NCI-H2107 treated with DMSO at 0.1 percent for 48 hours (cell line): ENCODE measurements around the gene IFI27.
"Not testable (repeated sequence)": the region's sequence is repeated elsewhere in the genome, so short reads cannot be mapped to it uniquely, and the experiment has no call there.

ENCODE experiments used
- DNase-seq: peaks from one replicate; lab custom pipeline; 2025; ENCODE audit not compliant: unreplicated experiment; lab: John Stamatoyannopoulos, UW

Gene IFI27

DNA sequence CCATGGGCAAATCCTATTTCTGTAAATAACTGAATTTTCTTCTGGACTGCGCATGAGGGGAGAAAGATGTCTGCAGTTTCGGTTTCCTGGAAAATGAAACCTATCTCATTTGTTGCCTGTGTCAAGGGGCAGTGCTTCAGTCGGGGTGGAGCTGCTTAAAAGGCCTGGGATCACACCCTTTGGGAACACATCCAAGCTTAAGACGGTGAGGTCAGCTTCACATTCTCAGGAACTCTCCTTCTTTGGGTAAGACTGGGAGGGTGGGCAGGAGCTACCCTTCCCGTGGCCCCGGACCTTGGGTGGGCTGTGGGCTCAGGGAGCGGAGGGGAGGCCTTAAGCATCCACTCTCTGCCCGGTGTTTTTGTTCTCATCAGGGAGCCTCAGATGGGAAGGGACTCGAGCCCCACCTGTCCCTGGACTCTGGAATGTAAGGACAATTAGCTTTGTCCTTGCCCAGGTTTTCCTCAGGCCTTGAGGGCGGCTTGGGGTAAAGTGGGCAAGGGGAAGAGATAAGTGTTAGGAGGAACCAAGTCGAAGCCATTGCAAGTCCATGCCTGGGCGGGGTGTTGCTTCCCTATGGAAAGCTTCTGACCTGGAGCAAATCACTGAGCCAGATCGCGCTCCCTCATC lies at the start of gene IFI27:
Gene IFI27 (plus strand): TSS at position 185 of the 630 bp plus-strand sequence.
- no peak for DNase-seq

DNA sequence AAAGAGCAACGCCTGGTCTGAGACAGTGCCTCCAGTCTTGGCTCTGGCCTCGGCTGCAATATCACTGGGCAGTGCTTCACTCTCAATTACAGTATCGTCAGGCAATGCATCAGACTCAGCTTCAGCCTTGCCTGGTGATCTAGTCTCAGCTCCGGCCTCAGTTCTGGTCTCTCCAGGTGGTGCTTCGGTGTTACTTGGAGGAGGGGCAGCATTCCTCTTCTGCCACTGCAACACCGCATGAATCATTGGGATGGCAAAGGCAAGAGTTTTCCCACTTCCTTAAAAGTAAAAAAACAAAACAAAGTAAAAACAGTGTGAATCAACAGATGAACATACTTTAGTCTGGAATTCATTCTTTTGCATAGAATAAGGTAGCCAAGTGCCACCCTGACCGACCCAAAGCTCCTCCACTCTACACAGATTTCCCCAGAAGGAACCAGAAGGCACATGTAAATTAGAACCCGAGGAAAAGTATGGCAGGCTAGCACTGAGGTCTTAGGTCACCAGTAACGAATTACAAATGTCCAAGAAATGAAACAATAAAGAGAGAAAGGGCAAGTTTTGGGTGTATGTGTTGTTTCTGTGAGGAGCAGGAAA lies 48.1 kb upstream of the IFI27 start:
- no peak for DNase-seq

DNA sequence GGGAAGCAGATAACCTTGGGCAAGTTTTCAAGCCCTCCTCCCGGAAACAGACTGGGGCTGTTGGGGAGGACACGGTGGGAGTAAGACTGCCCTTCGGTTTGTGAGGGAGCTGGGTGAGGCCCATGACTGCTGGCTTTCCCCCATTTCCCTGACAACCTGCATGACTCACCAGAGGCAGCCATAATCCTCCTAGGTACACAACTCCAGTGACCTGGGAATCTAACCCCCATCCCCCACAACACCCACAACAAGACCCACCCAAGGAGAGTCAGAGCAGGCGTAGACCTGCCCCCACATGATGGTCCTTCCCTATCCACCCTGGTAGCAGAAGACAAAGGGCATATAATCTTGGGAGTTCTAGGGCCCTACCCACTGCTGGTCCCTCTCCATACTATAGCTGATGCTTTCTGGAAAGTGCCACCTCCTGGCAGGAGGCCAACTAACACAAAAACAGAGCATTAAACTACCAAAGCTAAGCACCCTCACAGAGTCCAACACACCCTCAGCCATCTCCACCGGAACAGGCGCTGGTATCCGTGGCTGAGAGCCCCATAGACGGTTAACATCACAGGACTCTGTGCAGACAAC lies 44.4 kb upstream of the IFI27 start:
- DNase-seq, result no peak

DNA sequence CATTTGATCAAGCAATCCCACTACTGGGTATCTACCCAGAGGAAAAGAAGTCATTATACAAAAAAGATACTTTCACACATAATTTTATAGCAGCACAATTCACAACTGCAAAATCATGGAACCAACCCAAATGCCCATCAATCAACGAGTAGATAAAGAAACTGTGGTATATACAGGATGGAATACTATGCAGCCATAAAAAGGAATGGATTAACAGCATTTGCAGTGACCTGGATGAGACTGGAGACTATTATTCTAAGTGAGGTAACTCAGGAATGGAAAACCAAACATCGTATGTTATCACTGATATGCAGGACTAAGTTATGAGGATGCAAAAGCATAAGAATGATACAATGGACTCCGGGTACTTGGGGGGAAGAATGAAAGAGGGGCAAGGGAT lies 38.5 kb upstream of the IFI27 start:
- not testable (repeated sequence) for DNase-seq

DNA sequence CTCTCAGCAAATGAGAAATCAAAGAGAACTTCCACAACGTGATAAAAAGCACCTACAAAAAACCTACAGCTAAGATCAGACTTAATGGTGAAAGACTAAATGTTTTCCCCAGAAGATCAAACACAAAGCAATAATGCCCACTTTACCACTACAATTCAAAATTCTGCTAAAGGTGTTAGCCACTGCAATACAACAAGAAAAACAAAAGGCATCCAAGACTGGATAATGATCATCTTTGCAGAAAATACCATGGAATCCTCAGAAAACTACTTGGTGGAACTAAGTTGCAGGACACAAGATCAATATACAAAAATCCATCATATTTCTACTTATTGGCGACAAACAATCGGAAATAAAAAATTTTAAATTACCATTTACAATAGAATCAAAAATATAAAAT lies 36.0 kb upstream of the IFI27 start:
- no peak for DNase-seq

DNA sequence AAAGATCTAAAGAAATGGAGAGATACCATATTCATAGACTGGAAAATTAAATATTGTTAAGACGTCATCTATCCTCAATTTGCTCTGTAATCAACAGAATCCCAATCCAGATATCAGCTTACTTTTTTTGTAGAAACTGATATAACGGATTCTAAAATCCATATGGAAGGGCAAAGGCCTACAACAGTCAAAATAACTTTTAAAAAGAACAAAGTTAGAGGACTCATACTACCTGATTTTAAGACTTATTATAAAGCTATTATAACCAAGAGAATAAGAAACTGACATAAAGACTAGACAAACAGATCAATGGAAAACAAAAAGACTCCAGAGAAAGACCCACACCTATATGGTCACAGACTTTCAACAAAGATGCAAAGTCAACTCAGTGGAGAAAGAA lies 35.5 kb upstream of the IFI27 start:
- DNase-seq, result no peak

DNA sequence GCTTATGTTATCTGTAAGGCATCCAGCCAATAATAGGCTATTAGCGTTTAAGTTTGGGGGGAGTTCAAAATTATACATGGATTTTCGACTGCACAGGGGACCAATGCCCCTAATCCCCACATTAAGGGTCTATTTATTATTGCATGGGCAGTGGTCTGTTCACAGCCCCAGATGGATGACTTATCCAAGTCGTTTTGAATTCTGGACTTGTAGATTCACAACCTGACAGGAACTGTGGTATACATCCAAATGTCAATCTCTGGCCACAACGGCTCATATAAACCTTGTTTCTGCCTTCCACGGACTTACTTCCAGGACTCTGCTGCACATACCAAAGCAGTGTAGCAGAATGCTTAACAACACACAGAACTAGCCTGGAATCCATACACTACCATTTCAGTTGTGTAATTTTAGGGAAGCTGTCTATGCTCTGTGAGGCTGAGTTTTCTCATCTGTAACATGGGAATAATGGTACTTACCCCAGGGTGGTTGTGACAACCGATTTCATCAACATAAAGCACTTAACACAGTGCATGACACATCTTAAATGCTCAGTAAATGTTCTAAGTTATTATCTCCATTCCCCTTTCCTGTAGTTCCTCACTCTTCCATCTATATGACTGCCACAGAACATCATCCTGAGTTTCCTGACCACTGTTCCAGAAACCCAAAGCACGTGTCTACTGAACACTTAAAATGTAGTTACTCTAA lies 33.3 kb upstream of the IFI27 start:
- no peak for DNase-seq

DNA sequence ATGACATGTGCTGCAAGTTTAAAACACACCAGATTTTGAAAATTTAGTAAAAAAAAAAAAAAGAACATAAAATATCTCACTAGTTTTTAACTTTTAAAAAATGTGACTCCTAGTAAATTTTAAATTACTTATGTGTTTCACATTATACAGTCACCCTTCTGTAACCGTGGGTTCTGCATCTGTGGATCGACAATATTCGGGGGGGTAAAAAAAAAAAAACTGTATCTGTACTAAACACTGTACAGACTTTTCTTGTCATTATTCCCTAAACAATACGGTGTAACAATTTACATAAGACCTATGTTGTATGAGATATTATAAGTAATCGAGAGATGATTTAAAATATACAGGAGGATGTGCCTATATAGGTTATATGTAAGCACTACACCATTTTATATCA lies 32.7 kb upstream of the IFI27 start:
- no peak for DNase-seq

DNA sequence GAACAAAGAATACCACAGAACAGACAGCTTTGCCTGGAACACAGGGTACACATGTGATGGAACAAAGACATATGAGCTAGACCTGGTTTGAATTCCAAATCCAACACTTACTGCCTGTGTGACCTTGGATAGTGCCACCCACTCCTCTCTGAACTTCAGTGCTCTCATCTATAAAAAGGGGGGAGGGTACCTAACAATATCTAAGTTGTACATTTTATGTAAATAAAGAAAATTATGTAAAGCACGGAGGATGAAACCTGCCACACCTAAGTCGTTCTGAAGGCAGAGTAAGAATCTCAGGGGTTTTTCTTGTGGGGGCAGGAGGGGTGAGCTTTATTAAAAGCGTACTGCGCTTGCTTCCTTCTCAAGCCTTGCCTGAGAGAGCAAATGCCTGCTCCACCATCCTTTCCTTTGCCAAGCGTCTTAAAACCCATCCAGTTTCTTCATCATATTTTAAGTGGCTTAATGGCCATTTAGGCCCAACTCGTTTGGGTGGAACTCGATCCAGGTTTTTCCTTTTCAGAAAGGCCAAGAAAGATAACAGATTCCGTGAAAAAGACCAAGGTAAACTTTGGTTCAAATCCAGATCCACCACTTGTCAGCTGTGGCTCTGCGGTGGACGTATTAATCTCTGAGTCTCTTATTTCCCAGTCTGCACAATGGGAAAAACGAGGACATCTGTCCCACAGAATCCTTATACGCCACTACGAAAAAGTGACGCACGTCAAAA lies 30.5 kb upstream of the IFI27 start:
- peak; percentile 36 for DNase-seq

DNA sequence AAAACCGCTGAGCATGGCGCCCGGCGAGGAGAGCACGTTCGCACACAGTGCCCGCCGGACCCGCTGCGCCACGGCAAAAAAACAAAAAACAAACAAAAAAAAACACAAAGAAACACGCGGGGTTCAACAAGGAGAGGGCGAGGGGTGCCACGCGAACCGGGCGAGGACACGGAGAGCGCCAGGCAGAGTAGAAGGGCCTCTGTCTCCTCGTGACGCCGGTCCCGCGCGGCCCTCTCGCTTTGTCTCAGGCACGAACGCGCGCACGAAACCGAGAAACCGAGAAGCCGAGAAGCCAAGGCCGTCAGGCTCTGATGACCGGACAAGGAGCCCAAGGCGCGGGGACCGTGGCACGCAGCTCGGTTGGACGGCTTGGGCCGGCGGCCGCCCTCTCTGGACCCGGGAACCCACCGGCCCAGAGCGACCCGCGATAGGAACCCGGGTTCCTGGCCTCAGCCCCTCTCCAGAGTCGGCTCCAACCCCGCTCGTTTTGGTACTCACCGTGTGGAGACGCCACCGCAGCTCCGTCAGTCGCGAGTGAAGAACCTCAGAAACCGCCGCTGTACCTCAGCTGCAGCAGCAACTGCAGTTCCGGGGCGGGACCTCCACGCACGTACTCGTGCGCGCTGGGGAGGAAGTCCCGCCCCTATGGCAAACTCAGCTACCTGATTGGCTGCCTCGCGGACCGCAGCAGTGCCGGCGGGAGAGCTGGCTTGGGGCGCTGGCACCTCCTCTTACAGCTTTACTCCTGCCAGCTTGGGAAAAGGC lies 29.7 kb upstream of the IFI27 start, which contains the start of the genes DDX24 and IFI27L1:
Gene DDX24 (minus strand): TSS at position 582 of the 765 bp plus-strand sequence. CDS start 1,460 bp downstream, outside the sequence.
Gene IFI27L1 (plus strand): TSS at position 690 of the 765 bp plus-strand sequence. CDS start 15,628 bp downstream, outside the sequence.
- peak; percentile 89 for DNase-seq

DNA sequence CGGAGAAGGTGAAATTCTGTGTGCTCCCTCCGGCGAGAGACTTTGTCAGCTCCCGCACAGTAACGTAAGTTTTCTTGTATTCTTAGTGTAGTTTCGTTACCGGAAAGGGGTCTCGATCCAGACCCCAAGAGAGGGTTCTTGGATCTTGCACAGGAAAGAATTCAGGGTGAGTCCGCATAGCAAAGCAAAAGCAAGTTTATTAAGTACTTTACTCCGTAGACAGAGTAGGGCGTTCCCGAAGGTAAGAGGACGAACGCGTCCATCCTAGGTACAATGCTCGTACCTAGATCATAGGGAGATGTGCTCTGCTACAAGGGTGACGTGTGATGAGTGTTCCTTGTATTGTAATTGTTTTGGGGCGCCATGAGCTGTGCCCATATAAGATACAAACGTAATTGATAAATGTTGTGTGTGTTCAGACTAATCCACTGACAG lies 29.1 kb upstream of the IFI27 start:
- no peak for DNase-seq

DNA sequence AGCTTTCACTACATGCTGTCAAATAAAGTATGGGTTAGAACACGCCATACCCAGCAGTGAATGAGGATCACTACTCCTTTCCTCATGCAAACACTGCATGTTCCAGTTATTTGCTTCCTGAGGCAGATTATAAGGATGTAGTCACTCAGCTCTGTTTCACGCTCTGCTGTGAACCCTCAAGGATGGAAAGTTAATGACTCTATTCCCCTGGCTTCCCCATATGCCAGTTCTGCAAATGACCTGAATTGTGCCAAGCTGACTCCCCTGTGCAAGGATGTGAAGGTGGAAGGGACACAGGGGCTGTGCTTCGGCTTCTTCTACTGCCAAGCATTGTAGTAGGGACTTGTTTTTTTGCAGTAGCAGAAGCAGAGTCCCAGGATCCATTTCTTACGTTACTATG lies 22.6 kb upstream of the IFI27 start:
- DNase-seq, result no peak

DNA sequence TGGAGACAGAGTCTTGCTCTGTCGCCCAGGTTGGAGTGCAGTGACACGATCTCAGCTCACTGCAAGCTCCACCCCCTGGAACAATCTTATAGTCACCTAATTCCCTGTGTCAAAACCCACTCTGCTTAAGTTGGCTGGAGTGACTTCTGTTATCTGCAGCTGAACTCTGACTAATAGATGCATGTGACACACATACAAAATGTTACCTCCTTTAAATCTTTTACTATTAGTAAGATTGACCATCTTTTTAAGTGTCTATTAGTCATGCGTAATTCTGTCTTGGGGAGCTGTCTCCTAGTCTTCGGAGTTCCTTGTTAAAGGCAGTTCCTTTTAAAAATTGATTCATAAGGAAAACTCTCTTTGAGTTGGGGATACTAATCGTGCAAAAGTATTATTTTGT lies 22.0 kb upstream of the IFI27 start:
- no peak for DNase-seq

DNA sequence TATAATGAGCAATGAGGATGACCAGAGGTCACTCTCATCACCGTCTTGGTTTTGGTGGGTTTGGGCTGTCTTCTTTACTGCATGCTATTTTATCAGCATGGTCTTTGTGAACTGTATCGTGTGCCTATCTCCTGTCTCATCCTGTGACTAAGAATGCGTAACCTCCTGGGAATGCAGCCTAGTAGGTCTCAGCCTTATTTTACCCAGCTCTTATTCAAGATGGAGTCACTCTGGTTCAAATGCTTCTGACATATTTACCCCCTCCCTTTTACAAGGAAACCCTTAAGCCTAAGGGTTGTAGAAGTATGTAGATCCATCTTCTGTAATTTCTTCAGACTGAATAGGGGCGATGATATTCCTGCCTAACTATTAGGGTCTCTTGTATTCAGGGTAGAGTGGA lies 21.1 kb upstream of the IFI27 start:
- DNase-seq, result no peak

DNA sequence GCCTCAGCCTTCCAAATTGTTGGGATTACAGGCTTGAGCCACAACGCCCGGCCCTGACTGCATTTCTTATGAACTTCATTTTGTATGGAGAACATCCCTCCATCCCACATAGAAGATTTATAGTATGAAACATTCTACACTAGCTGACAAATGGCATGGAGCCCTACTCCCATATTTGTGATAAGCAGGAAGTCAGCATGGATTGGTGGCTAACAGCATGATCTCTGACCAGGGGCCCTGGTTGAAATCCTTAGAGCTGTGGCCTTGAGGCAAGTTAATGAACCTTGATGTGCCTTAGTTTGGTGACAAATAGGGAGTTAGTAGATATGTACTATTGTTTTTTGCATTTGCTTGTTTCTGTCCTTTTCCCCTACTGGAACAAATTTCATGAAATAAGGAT lies 17.1 kb upstream of the IFI27 start:
- DNase-seq, result no peak

DNA sequence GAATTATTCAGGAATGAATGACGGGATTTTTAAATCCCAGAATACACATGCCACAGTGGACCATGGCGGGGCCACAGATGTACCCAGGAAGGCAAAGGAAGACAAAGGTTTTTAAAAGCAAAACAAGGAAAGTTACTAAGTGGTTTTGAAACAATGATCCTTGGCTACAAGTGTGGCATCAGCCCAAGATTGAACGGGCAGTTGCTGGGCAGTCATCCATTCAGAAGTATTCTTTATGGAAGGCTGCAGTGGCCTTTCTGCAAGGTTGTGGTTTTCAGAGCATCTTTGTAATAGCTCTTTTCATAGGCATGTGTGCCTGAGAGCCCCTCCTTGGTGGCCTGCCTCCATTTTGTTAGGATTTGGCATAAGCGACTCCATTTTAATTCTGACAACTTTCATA lies 13.4 kb upstream of the IFI27 start:
- no peak for DNase-seq

DNA sequence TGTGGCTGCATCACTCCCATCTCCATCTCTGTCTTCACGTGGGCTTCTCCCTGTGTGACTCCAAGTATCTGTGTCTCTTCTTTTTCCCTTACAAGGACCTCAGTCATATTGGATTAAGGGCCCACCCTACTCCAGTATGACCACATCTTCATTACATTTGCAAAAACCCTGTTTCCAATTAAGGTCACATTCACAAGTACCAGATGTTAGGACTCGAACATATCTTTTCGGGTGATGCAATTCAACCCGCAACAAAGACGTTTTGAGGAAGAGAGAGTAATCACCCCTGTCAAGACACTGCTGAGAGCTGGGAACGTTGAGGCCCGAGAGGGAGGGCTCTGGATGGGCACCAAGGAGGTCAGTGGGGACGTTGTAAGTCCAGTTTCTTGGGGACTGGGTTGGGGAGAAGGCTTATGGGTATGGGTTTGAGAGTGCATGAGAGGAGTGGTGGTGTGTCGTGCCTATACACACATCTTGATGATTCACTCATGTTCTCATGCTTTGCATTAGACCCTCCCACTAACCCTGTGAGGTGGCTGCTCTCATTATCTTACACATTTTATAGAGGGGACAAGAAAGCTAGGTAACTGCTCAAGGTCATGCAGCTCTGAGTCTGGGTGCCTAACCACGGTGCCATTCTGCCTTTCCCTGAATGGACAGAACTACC lies 12.1 kb upstream of the IFI27 start:
- DNase-seq, result no peak

DNA sequence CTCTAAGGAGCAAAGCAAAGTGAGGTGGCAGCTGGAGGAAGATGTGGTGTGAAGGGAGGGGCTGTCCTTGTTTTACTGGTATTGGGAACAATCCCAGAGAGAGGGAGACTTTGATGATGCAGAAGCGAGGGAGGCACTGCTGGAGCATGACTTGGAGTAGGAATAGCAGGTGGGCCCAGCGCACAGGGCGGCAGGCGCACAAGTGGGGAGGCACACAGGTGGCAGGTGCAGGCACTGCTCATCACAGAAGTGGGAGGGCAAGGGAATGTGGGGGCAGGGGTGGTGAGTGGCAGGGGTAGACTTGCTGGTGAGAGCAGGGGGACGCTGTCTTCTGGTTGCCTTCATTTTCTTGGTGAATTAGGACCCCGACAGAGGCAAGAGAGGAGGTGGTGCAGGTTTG lies 11.5 kb upstream of the IFI27 start:
- no peak for DNase-seq

DNA sequence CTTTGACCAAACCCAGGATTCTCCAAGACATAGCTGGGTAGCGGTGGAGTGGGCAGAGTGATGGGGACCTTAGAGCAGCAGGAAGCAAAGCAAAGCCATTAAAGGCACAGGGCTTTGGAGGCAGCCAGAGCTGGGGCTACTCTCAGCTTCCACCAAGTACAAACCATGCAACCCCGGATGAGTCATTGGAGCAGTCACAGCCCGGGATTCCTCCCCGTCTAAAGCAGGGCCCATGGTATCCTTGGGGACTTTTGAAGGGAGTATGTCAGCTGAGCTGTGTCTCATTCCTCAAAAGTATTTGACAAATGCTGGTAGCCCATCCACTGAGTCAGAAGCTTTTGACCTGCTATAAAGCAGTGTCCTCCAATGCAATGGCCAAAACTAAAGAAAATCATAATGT lies 9.7 kb upstream of the IFI27 start:
- DNase-seq, result no peak

DNA sequence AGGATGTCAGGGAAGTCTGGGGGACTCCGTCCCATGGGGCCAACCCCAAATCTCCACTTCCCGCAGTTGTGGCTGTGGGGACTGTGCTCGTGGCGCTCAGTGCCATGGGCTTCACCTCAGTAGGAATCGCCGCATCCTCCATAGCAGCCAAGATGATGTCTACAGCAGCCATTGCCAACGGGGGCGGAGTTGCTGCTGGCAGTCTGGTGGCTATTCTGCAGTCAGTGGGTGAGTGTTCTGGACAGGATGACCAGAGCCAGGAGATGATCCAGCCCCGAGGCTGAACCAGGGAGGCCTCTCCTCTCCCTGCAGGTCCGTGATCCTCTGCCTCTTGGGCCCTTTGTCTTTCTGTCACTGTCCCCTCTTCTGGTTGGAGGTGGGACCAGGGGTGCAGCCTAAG lies 8.8 kb upstream of the IFI27 start:
- no peak for DNase-seq
